ENCODE data around the gene FRAS1.

FRAS1 gene

GRCh38 chr4:78210694-78211410 is 153.7 kb downstream of the FRAS1 start:
- Histone ChIP-seq H3K9ac (ENCODE audit: low read depth, low read length) (no peak overlapping the region), H3K36me3 (ENCODE audit: insufficient read depth, low read length) (no peaks in the 10 kb centered on the region), H3K9me3 (ENCODE audit: control insufficient read depth, insufficient read depth, low read length) (no peaks in the 10 kb centered on the region), H3K4me1 (ENCODE audit: insufficient read depth, low read length) (0 out of 2 replicates have a peak, but pooled peaks cover 7% of the 10 kb centered on the region)

GRCh38 chr4:78213218-78213617 is 156.1 kb downstream of the FRAS1 start:
- H3K4me1 ChIP-seq (ENCODE audit: insufficient read depth, low read length) = no peaks in the 10 kb centered on the region
- no peak overlapping the region for H3K9ac ChIP-seq (ENCODE audit: low read depth, low read length)
- no peaks in the 10 kb centered on the region for H3K36me3 ChIP-seq (ENCODE audit: insufficient read depth, low read length)
- no peaks in the 10 kb centered on the region for H3K9me3 ChIP-seq (ENCODE audit: control insufficient read depth, insufficient read depth, low read length)

GRCh38 chr4:78214078-78214477 is 157.0 kb downstream of the FRAS1 start:
- Histone ChIP-seq H3K4me1 (ENCODE audit: insufficient read depth, low read length) (no peaks in the 10 kb centered on the region), H3K36me3 (ENCODE audit: insufficient read depth, low read length) (no peaks in the 10 kb centered on the region), H3K9ac (ENCODE audit: low read depth, low read length) (no peak overlapping the region), H3K9me3 (ENCODE audit: control insufficient read depth, insufficient read depth, low read length) (no peaks in the 10 kb centered on the region)

GRCh38 chr4:78217557-78217956 is 160.4 kb downstream of the FRAS1 start:
- Histone ChIP-seq H3K9ac (ENCODE audit: low read depth, low read length) (no peak overlapping the region), H3K9me3 (ENCODE audit: control insufficient read depth, insufficient read depth, low read length) (no peaks in the 10 kb centered on the region), H3K36me3 (ENCODE audit: insufficient read depth, low read length) (no peaks in the 10 kb centered on the region), H3K4me1 (ENCODE audit: insufficient read depth, low read length) (peaks cover 12% of the 10 kb centered on the region)

GRCh38 chr4:78218260-78218659 is 161.1 kb downstream of the FRAS1 start:
- Histone ChIP-seq H3K36me3 (ENCODE audit: insufficient read depth, low read length) (no peaks in the 10 kb centered on the region), H3K9ac (ENCODE audit: low read depth, low read length) (no peak overlapping the region), H3K4me1 (ENCODE audit: insufficient read depth, low read length) (peaks cover 14% of the 10 kb centered on the region), H3K9me3 (ENCODE audit: control insufficient read depth, insufficient read depth, low read length) (no peaks in the 10 kb centered on the region)

- H3K9me3 ChIP-seq (ENCODE audit: control insufficient read depth, insufficient read depth, low read length) = no peaks in the 10 kb centered on the region
- H3K36me3 ChIP-seq (ENCODE audit: insufficient read depth, low read length) = no peaks in the 10 kb centered on the region
- H3K4me1 ChIP-seq (ENCODE audit: insufficient read depth, low read length) = peaks cover 14% of the 10 kb centered on the region
- no peak overlapping the region for H3K9ac ChIP-seq (ENCODE audit: low read depth, low read length)
Observed at GRCh38 chr4:78219825-78220224, 162.7 kb downstream of the FRAS1 start.

GRCh38 chr4:78220283-78220682 is 163.2 kb downstream of the FRAS1 start:
- Histone ChIP-seq H3K4me1 (ENCODE audit: insufficient read depth, low read length) (peaks cover 14% of the 10 kb centered on the region), H3K9me3 (ENCODE audit: control insufficient read depth, insufficient read depth, low read length) (no peaks in the 10 kb centered on the region), H3K9ac (ENCODE audit: low read depth, low read length) (no peak overlapping the region), H3K36me3 (ENCODE audit: insufficient read depth, low read length) (no peaks in the 10 kb centered on the region)

- no peaks in the 10 kb centered on the region for H3K36me3 ChIP-seq (ENCODE audit: insufficient read depth, low read length)
- peaks cover 14% of the 10 kb centered on the region for H3K4me1 ChIP-seq (ENCODE audit: insufficient read depth, low read length)
- H3K9me3 ChIP-seq (ENCODE audit: control insufficient read depth, insufficient read depth, low read length) = no peaks in the 10 kb centered on the region; the same call in 1 of the 2 replicates
- no peak overlapping the region for H3K9ac ChIP-seq (ENCODE audit: low read depth, low read length)
Observed at GRCh38 chr4:78222575-78223186, 165.6 kb downstream of the FRAS1 start.

GRCh38 chr4:78225236-78225635 is 168.1 kb downstream of the FRAS1 start:
- no peaks in the 10 kb centered on the region; the same call in 1 of the 2 replicates for H3K9me3 ChIP-seq (ENCODE audit: control insufficient read depth, insufficient read depth, low read length)
- H3K9ac ChIP-seq (ENCODE audit: low read depth, low read length) = no peak overlapping the region
- H3K36me3 ChIP-seq (ENCODE audit: insufficient read depth, low read length) = no peaks in the 10 kb centered on the region
- H3K4me1 ChIP-seq (ENCODE audit: insufficient read depth, low read length) = peaks cover 21% of the 10 kb centered on the region

GRCh38 chr4:78226279-78226678 is 169.2 kb downstream of the FRAS1 start:
- peaks cover 21% of the 10 kb centered on the region for H3K4me1 ChIP-seq (ENCODE audit: insufficient read depth, low read length)
- H3K36me3 ChIP-seq (ENCODE audit: insufficient read depth, low read length) = no peaks in the 10 kb centered on the region
- no peaks in the 10 kb centered on the region; the same call in 1 of the 2 replicates for H3K9me3 ChIP-seq (ENCODE audit: control insufficient read depth, insufficient read depth, low read length)
- H3K9ac ChIP-seq (ENCODE audit: low read depth, low read length) = no peak overlapping the region

- Histone ChIP-seq H3K4me1 (ENCODE audit: insufficient read depth, low read length) (peaks cover 9% of the 10 kb centered on the region; the same call in 1 of the 2 replicates), H3K9ac (ENCODE audit: low read depth, low read length) (no peak overlapping the region), H3K36me3 (ENCODE audit: insufficient read depth, low read length) (no peaks in the 10 kb centered on the region), H3K9me3 (ENCODE audit: control insufficient read depth, insufficient read depth, low read length) (no peaks in the 10 kb centered on the region; the same call in 1 of the 2 replicates)
Observed at GRCh38 chr4:78227411-78228057, 170.4 kb downstream of the FRAS1 start.

- Histone ChIP-seq H3K9ac (ENCODE audit: low read depth, low read length) (no peak overlapping the region), H3K4me1 (ENCODE audit: insufficient read depth, low read length) (no peaks in the 10 kb centered on the region), H3K9me3 (ENCODE audit: control insufficient read depth, insufficient read depth, low read length) (no peaks in the 10 kb centered on the region), H3K36me3 (ENCODE audit: insufficient read depth, low read length) (no peaks in the 10 kb centered on the region)
Observed at GRCh38 chr4:78235800-78236199, 178.7 kb downstream of the FRAS1 start.

- Histone ChIP-seq H3K9me3 (ENCODE audit: control insufficient read depth, insufficient read depth, low read length) (no peaks in the 10 kb centered on the region), H3K36me3 (ENCODE audit: insufficient read depth, low read length) (no peaks in the 10 kb centered on the region), H3K4me1 (ENCODE audit: insufficient read depth, low read length) (no peaks in the 10 kb centered on the region), H3K9ac (ENCODE audit: low read depth, low read length) (no peak overlapping the region)
Observed at GRCh38 chr4:78237360-78237759, 180.2 kb downstream of the FRAS1 start.

GRCh38 chr4:78242071-78242470 is 184.9 kb downstream of the FRAS1 start:
- no peaks in the 10 kb centered on the region for H3K9me3 ChIP-seq (ENCODE audit: control insufficient read depth, insufficient read depth, low read length)
- H3K9ac ChIP-seq (ENCODE audit: low read depth, low read length) = no peak overlapping the region
- no peaks in the 10 kb centered on the region for H3K4me1 ChIP-seq (ENCODE audit: insufficient read depth, low read length)
- no peaks in the 10 kb centered on the region for H3K36me3 ChIP-seq (ENCODE audit: insufficient read depth, low read length)

Data from ES-I3 (cell line).